ENCODE measurements around the gene ALLC. TPM values are rescaled to one million over a fixed set of nuclear protein-coding genes. Genes with fewer than 3 reads are reported as not detected.
A peak's percentile ranks its signal among the peaks of the same experiment; 100 is the strongest.

Gene ALLC
- total RNA-seq, 1 experiment from 2014 or later, result not detected

DNA sequence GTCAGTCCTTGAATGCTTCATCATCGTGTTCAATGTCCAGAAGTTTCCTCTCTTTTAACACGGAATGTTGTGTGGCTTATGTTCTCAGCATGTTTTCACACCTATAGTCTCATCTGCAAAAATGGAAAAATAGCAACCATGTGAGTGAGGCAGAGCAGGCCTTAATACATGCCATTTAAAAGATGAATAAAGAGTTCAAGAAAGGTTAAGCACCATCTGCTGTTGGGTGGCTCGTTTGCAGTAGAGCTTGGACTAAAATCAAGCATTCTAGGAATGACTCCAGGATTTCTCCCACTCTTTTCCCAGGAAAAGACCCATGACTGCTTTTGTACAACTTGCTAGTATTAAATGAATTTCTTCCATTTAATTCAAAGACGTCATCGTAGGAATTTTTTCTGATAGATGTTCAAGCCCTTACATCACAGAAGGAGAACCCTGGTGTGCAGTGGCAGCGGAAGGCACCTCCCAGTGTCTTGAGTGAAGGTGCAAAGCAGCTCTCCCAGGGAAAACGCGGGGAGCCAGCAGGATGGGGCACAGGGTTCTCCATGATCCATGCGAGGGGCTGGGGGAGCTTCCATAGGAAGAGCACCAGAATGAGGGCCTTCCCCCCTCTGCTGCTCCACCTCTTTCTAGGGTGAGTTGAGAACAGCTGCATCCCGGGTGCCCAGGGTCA lies 55.0 kb downstream of the ALLC start:
- DNase-seq (ENCODE audit: low spot score), result no peak

DNA sequence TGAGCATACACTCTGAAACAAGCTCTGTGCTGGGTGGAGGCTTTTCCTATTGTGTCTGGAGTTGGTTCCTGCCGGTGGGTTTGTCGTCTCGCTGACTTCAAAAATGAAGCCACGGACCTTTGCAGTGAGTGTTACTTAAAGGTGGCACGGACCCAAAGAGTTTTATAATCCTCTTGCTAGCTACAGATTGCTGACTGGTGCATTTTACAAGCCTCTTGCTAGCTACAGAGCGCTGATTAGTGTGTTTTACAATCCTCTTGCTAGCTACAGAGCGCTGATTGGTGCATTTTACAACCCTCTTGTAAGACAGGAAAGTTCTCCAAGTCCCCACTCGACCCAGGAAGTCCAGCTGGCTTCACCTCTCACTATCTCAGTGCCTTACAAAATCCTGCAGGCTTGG lies 60.7 kb downstream of the ALLC start:
- no peak for DNase-seq (ENCODE audit: low spot score)

DNA sequence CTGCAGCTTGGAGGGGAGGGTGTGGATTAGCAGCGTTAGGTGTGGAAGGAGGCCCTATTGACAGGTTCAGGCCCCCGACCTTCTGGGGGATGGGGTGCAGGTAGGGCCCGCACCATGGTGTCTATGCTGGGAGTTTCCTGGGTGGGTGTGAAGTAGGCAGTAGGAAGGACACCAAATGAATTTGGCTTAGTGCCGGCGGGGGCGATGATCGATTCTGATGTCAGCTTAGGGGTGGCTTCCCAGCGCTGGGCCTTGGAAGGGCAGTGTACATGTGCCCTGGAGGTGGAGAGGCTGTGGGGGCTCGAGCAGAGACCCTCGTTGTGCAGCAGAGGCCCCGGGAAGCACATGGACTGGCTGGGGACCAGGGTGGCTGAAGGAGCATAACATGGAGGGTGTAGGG lies 67.0 kb downstream of the ALLC start:
- DNase-seq (ENCODE audit: low spot score), result no peak

DNA sequence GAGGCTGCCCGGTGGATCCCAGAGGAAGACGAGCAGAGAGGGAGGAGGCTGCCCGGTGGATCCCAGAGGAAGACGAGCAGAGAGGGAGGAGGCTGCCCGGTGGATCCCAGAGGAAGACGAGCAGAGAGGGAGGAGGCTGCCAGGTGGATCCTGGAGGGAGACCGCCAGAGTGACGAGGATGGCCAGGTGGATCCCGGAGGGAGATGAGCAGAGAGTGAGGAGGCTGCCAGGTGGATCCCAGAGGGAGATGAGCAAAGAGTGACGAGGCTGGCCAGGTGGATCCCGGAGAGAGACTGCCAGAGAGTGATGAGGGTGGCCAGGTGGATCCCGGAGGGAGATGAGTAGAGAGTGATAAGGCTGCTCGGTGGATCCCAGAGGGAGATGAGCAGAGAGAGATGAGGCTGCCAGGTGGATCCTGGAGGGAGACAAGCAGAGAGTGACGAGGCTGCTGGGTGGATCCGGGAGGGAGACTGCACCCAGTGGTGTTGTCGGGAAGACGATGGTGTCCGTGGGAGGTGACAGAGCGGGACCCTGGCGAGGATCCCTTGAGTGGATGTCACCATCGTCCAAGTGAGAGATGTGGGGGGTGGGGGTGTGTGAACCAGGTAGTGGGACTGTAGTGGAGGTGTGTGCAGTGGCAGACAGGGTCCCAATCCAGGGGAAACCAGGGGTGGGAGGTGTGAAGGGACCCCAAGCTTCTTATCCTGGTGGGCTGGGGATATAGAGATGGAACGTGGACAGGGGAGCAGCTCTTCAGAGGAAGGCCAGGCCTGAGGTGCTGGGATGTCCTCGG lies 67.7 kb downstream of the ALLC start:
- no peak for DNase-seq (ENCODE audit: low spot score)

DNA sequence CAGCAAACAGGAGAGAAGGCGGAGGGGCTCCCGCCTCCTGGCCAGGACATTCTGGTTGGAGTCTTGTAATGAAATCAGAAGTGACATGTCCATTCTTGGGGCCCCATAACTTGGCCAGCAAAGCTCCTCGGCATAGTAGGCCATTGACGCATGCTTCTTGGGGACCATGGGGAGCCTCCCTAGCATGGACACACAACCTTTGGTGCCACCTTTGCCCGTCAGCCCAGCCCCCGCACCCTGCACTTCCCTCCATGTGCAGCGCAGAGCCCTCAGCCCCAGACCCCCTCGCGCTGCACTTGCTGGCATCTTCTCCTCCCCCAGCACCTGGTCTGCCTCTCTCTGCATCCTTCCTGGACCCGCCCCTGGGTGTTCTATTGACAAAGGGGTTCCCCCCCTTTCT lies 68.5 kb downstream of the ALLC start:
- no peak for DNase-seq (ENCODE audit: low spot score)

DNA sequence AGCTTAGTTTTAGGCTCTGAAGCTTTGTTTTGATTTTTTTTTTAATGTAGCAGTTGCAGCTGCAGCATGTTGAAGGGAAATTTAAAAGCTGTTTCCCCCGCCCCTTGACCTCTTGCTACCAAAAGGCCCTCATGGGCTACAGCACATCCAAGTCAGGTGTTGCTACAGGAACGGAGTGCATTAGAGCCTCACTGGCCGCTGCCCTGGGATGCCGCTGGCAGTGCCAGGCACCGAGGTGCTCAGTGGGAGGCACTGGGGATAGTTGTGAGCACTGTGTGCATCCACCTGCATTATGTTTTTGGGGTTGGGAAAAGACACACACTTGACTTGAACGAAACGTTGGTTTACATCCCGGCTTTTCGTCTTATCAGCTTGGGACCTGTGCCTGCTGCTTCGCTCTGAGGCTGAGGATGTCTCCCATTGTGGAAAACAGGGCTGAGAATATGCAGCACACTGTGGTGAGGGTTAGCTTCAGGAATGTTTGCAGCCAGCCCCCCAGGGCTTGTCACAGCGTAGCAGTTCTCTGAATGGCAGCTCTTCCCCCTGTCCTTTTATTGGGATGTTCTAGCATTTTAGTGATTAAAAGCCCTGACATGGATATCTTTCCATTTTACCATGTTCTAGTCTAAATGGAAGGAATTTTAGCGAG lies 69.5 kb downstream of the ALLC start:
- DNase-seq (ENCODE audit: low spot score), result no peak

DNA sequence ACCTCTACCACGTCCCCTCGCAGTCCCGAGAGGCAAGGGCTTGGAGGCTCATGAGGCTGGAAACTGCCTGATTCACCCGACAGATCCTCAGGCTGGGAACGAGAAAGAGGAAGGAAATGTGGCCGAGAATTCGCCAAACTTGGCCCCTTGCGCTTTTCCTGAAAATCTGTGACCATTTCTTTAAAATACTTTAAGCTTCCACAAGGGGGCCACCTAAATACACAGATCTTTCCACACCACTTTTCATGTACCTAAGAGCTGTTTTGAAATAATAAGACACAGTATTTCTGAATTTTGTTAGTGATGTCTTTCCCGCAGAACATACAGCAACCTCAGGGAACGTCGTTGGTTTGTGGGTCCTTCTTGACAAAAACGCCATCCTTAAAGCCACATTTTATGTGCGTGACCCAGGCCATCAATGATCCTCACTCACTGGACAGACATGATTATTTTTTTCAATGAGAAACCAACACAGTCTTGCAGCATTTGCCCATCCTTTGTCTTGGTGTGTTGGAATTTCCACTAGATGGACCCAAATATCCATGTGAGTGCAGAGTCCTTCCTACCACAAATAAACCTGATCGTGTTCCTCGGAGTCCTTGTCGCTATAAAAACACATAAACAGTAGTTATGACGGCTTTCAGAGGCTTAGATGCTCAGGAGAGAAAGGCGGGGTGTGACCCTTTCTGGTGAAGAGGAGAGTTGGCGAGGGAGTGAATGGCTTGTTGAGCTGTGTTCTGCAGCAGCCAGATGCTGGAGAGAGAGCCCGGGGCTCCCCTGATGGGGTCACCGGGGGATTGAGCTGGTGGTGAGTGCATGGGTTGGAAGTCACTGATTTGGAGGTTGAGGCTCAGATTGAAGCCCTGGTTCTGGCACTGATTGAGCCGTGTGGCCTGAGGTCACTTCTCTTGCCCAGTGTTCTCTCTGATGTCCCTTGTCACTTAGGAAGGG lies 70.4 kb downstream of the ALLC start:
- peak; percentile 40 for DNase-seq (ENCODE audit: low spot score)

DNA sequence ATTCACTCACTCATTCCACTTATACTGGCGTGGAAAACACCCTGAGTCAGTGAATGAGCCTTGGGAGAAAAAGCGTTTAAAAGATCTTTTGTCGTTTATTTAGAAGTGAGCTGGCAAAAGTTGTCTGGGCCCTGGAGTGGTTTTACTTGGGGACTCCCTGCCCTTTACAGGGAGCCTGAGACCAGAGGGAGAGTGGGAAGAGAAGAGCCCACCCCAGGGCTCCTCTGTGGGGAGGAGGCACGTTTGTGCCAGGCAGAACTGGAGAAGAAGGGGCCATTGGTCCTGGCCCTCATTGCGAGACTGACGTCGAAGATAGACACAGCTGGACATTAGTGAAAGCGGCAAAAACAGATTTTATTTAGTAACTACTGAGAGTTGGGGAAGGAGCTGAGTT lies 71.1 kb downstream of the ALLC start:
- DNase-seq (ENCODE audit: low spot score), result no peak

DNA sequence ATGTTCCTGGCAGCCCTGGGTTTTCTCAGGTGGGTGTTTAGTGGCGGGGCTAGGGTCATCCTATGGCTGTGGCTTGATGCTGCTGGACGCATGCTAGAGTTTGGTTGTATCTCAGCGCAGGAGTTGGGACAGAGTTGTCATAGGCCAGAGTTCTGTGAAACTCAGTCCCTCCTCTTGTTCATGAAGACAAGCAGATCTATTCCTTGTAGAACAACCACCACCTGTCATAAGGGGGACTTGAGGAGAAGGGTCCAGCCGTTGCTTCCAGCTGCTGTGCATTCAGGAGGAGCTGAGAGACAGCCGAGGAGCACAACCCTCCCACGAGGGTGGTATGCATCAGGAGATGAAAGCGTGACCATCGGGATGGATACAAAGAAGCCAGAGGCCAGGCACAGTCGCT lies 71.8 kb downstream of the ALLC start:
- no peak for DNase-seq (ENCODE audit: low spot score)

DNA sequence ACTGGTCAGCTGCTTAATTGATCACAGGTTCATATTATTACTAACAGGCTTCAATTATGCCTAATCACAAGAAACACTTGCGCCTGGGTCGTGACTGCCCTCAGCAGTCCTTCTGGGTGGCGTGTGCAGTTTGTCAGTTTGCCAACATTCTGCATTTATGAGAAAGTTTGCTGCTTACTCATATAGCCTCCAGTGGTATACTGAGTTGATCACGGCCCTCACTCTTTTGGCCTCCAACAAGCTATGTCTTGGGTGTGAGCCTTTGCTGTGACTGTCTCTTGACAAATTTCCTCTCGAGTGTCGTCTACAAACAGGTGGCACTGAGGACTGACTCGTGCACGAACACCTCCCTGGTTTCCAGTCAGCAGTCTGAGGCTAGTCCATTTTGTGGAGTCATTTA lies 72.6 kb downstream of the ALLC start:
- DNase-seq (ENCODE audit: low spot score), result no peak

DNA sequence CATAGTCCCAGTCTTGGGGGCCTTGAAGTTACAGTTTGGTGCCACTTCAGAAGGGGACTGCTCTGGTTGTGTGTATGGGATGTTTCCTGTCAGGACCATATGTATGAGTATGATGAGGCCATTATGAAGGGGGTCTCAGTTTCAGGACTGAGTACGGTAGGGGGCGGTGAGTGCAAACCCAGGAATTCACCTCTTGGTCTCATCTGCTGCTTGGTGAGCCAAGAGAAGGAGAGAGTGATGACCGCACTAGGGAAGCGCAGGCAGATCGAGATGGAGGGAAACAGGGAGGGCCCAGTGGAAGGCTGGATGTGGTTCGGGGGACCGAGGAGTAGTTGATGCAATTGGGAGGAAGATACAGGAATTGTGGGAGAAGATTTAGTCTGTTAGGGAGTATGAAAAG lies 73.8 kb downstream of the ALLC start:
- no peak for DNase-seq (ENCODE audit: low spot score)

DNA sequence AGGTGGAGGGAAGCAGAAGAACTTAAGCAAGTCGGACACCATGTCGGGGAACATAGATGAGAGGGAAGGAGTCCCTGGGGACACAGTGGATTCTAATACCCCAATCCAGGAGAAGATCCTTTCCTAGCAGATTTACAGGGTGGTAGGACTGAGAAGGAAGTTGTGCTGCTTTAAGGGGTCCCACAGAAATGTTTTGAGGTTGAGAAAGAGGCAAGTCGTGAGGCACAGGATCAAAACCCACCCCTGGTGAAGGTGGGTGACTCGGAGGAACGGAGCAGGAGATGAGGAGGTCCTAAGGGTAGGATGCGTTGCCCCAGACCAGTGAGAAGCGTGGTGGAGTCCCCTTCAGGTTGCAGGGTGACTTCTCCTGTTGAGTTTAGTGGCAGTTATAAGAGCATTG lies 78.1 kb downstream of the ALLC start:
- DNase-seq (ENCODE audit: low spot score), result no peak

DNA sequence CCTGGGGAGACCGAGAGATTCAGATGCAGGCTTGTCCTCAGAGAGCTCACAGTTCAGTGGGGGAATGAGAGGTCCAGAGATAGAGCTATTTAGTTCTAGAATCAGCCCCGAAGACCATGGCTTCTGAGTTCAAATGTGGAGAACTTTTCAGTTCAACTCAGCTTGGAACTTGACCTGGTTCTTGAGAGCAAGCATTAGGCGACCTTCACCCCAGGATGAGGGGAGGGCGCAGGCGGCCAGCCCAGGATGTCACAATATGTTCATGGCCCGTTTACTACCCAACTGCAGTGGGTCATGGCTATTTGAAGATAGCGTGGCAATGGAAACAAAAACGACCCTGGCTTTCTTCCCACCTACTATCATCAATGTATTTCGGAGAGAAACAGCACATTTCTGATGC lies 79.1 kb downstream of the ALLC start:
- no peak for DNase-seq (ENCODE audit: low spot score)

DNA sequence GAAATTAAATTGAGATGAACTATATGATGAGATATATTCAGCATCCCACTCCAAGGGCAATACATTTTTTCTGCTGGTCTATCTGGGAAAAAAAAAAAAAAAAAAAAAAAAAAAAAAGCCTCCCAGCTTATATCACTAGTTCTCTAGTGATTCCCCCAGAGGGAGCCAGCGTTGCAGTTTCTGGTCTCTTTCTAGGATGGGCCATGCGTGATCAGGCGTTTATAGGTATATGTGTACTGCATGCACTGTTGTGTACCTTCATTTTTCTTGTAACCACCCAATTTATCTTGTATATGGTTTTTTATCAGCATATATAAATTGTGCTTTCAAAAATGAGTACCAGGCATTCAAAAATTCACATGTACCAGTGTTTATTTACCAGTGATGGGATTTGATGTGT lies 80.5 kb downstream of the ALLC start:
- peak; percentile 63 for DNase-seq (ENCODE audit: low spot score)

DNA sequence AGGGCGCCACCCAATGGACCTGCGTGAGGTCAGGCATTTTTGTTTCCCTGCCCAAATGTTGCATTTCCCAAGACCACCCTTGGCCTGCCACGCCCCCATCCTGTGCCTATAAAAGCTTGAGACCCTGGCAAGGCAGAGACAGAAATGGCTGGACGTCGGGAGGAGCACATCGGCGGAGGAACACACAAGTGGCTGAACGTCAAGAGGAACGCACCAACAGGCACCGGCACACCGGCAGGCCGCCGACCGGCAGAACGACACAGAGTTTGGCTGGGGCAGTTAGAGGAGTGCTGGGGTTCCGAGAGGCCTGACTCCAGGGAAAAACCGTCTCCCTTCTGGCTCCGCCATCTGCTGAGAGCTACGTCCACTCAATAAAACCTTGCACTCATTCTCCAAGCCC lies 81.3 kb downstream of the ALLC start:
- DNase-seq (ENCODE audit: low spot score), result no peak

DNA sequence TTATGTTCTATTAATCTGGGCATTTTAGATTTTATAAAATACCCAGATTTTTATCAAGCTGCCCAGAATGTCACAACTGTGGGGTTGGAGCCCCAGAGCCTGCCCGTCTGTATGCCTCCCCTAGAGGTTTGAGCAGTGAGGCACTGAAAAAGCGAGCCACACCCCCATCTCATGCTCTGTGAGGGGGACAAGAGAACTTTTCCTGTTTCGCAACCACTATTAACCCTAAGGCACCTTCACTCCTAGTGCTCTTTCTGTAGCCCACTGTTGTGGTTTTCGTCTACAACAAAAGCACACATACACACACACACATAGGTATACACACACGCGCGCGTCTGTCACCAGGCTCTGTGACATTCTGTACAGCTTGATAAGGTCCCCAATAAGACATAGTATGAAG lies 83.4 kb downstream of the ALLC start:
- DNase-seq (ENCODE audit: low spot score), result no peak

DNA sequence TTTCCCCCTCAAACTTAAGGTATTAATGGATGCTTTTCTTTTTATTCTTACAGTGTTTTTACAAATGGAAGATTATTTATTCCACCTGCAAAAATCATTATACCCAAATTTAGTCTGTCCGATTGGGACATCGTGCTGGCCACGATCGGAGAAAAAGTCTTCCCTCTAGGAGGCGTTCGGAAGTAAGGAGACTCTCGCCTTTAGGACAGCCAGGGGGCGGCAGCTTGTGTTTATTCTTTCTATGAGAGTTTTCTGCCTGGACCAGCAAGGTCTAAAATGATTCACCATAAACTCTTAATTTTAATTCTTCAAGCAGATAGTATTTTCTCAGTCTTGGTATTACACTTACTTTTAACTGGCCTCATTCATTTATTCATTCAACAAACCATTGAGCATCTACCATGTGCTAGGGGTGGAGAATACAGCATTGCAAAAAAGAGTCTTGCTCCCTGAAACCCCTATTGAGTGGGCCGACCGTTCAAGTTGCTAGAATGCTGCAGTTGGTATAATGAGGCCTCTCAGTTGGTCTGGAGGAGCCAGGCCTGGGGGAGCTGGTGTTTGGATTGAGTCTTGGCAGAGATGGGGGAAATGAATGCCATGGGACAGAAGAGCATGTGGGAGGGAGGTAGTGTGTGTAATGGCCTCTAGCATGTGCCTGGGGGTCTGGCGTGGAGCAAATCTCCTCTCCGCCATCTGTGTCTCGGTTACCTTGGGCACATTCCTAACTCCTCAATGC lies 84.0 kb downstream of the ALLC start:
- DNase-seq (ENCODE audit: low spot score), result no peak

DNA sequence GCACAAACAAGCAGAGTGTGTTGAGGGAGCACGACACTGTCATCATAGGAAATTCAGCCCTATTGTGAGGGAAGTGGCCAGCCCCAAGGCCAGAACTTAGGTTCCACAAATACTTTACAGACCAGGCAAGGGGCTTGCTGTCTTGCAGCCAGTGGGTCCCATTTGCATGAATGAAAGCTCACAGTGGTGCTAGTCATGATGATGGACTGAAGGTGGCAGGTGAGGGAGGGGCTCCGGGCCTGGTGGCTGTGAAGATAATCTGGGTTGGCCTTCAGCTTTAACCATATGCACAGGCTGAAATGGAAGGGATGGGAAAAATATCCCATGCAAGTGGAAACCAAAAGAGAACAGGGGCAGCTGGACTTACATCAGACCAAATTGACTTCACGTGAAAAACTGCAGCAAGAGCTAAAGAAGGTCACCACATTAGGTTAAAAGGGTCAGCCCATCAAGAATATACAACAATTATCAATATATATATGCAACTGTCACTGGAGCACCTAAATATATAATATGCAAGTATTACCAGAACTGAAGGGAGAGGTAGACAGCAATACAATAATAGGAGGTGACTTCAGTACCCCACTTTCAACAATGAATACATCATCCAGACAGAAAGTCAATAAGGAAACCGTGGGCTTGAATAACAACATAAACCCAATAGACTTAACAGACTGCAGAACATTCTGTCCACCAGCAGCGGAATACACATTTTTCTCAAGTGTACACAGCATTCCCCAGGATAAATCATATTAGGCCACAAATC lies 84.9 kb downstream of the ALLC start:
- no peak for DNase-seq (ENCODE audit: low spot score)

DNA sequence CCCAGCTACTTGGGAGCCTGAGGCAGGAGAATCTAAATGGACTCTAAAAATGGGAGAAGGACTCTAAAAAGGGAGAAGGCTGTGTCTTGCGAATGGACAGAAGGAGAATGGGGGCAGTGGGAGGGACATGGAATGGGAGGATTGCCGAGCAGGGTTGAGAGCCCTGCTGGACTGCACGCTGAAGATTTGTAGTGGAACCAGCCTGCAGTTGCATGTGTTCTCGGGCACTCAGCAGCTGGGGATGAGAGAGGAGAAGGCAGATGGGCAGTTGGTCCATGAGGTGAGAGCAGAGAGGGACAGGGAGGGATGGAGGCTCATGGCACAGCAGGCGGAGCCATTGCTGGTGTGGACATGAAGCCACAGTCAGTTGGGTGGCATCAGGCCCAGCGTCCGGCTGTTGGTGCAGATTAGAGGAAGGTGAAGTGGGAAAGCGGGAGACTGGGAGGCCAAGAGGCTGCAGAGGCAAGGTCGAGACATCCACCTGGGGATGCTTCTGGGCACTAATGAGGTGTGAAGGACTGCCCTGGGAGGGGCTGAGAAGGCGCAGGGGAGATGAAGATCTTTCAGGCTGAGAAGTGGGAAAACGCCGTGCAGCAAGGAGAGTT lies 86.1 kb downstream of the ALLC start:
- no peak for DNase-seq (ENCODE audit: low spot score)

DNA sequence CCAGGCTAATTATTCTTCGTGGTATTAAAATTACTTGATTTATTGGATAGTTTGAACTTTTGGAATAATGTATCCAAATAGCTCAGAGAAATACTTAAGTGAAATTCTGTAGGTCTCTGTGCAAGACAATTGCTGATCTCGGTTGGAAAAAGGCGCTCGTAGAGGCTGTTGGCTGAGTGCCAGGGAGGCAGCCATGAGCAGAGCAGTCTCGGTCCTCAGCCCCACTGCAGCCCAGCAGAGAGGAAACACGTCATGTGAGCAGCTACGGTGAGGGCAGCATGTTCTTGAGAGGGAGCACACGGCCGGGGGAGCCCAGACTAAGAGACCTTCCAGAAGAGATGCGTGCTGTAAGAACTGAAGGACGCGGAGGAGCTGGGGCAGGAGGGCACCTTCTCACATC lies 87.9 kb downstream of the ALLC start:
- DNase-seq (ENCODE audit: low spot score), result no peak

Data from HT-29 (cell line).